Upper lobe of left lung (tissue), 4 donors: ENCODE results near the gene MYOM3.

Experiments
- POLR2A ChIP-seq, 4 donors: fragments of 450-650 bp; IDR thresholded peaks; one replicate each; pipeline ENCODE4 v1.5.1; 2016 to 2017; ENCODE audit warnings: antibody characterized with exemption in 4 of 4, mild to moderate bottlenecking in 2 of 4
- TF ChIP-seq, protein P1 (sequence below), 6 experiments: fragments of 450-650 bp in 4 of 6; fragments of 200-600 bp in 2 of 6; sonication (generic) in 2 of 6; IDR thresholded peaks; one replicate each; pipeline ENCODE4 v1.5.1; 2016 to 2019; ENCODE audit warnings: antibody characterized with exemption in 6 of 6

DNA sequence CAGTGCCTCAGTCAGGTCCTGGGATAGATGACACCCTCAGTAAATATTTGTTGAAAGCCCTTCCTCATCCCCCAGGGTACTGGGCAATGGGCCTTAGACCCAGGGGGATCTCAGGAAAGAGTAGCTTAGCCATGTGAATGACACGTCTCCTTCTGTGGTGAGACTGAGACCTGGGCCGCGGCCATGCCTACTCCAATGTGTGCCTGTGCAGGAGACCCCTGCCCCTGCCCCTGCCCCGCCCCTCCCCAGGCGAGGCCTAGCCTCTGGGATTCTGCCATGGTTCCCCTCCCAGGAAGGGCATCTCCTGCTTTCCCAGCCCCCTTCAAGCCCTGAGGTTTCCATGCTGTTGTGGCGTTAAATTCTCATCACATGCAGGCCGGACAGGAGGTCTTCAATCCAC, 7.1 kb downstream of the MYOM3 start:
- TF ChIP-seq, protein P1, sequence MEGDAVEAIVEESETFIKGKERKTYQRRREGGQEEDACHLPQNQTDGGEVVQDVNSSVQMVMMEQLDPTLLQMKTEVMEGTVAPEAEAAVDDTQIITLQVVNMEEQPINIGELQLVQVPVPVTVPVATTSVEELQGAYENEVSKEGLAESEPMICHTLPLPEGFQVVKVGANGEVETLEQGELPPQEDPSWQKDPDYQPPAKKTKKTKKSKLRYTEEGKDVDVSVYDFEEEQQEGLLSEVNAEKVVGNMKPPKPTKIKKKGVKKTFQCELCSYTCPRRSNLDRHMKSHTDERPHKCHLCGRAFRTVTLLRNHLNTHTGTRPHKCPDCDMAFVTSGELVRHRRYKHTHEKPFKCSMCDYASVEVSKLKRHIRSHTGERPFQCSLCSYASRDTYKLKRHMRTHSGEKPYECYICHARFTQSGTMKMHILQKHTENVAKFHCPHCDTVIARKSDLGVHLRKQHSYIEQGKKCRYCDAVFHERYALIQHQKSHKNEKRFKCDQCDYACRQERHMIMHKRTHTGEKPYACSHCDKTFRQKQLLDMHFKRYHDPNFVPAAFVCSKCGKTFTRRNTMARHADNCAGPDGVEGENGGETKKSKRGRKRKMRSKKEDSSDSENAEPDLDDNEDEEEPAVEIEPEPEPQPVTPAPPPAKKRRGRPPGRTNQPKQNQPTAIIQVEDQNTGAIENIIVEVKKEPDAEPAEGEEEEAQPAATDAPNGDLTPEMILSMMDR (IDR thresholded peaks at IDR 0.05), result no peak
- TF ChIP-seq POLR2A (IDR thresholded peaks at IDR 0.05), result no peak
